Prostate gland (tissue), 2 donors: ENCODE data around the gene CLCA4. TPM values are rescaled to one million over a fixed set of nuclear protein-coding genes. Genes with fewer than 3 reads are reported as not detected.
"Not testable (repeated sequence)": the region's sequence is repeated elsewhere in the genome, so short reads cannot be mapped to it uniquely, and the experiment has no call there.

Experiments
- DNase-seq: peaks from one replicate; pipeline ENCODE4 v3.0.0-alpha.2; 2019; ENCODE audit warnings: low spot score
- H3K27ac ChIP-seq, 2 donors: fragments of 200-600 bp; sonication (generic); 2 replicates each; pipeline ENCODE4 v1.5.1; 2017 to 2019
- H3K27me3 ChIP-seq: fragments of 200-600 bp; sonication (generic); replicated peaks from 2 replicates; pipeline ENCODE4 v1.5.1; 2019; ENCODE audit not compliant: insufficient read depth
- H3K36me3 ChIP-seq, 2 donors: fragments of 200-600 bp; sonication (generic); 1 replicate in 1 of 2; 2 replicates in 1 of 2; pipeline versions ENCODE4 v1.5.1 to v1.8.1; 2017 to 2019
- H3K4me1 ChIP-seq: fragments of 200-600 bp; sonication (generic); replicated peaks from 2 replicates; pipeline ENCODE4 v1.5.1; 2019
- H3K4me3 ChIP-seq, 2 donors: fragments of 200-600 bp; sonication (generic); 2 replicates each; pipeline ENCODE4 v1.5.1; 2017 to 2019
- H3K9me3 ChIP-seq: fragments of 200-600 bp; sonication (generic); 2 replicates; pipeline ENCODE4 v1.5.1; 2017
- POLR2A ChIP-seq: fragments of 450-650 bp; IDR thresholded peaks from one replicate; pipeline ENCODE4 v1.6.1; 2016; ENCODE audit warnings: antibody characterized with exemption, mild to moderate bottlenecking
- POLR2AphosphoS5 ChIP-seq: sonication (generic); formaldehyde crosslinking; IDR thresholded peaks from one replicate; pipeline ENCODE4 v1.6.1; 2017; ENCODE audit warnings: antibody characterized with exemption
- WGBS: methylation state at CpG from one replicate; pipeline ENCODE4 v1.1.5; 2018; 5-methylcytosine and 5-hydroxymethylcytosine counted together
- intact Hi-C: fragments of 100-400 bp; cut with DNase I; formaldehyde crosslinking; loops from one replicate; pipeline ENCODE4 v1.14.2; 2022
- total RNA-seq, 2 donors: library from RNA; depleted of rRNA; stranded (reverse); fragments of >200 nt; gene quantifications; one replicate each; pipeline ENCODE4 v1.1.0, GENCODE V29; 2016
- TF ChIP-seq, protein P1 (sequence below), 4 experiments: fragments of 200-600 bp in 2 of 4; fragments of 450-650 bp in 2 of 4; sonication (generic) in 2 of 4; IDR thresholded peaks; 1 replicate in 3 of 4; 2 replicates in 1 of 4; pipeline ENCODE4 v1.5.1; 2016 to 2019; ENCODE audit warnings: antibody characterized with exemption in 4 of 4, mild to moderate bottlenecking in 2 of 4, moderate library complexity in 2 of 4

Gene CLCA4
- 1 to 10 TPM in 1 of 2 donors, under 1 TPM in 1; 0.80 to 1.4 TPM for total RNA-seq

DNA sequence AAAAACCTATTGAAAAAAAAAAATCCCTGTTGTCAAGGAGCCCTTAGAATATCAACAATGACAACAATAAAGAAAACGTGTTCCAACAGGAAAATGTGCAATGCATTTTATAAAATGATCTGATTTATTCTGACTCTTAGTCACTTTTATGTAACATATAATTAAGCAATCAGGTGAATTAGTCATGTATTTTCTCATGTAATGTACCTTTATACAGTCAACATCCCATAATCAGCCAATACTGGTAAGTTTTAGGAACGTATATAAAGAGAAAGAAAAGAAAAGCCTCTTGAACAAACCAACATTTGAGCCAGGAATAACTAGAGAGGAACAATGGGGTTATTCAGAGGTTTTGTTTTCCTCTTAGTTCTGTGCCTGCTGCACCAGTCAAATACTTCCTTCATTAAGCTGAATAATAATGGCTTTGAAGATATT lies at the start of gene CLCA4:
CLCA4 (plus strand) TSS at position 292 of the 435 bp plus-strand sequence; CDS start at position 334, 42 bp downstream.
- 31% methylated on average over 2 of the region's 2 CpGs for WGBS
- DNase-seq, result no peak
- Histone ChIP-seq H3K4me1 (no peaks in the 10 kb centered on the region), H3K36me3 (no peaks in the 10 kb centered on the region), H3K4me3 (no peak within 1 kb of the TSS), H3K9me3 (no peaks in the 10 kb centered on the region), H3K27ac (no peak within 1 kb of the TSS), H3K27me3 (no peaks in the 10 kb centered on the region)
- intact Hi-C loops, result no loop called here
- TF ChIP-seq POLR2AphosphoS5 (no peak), POLR2A (no peak)
- TF ChIP-seq, protein P1, sequence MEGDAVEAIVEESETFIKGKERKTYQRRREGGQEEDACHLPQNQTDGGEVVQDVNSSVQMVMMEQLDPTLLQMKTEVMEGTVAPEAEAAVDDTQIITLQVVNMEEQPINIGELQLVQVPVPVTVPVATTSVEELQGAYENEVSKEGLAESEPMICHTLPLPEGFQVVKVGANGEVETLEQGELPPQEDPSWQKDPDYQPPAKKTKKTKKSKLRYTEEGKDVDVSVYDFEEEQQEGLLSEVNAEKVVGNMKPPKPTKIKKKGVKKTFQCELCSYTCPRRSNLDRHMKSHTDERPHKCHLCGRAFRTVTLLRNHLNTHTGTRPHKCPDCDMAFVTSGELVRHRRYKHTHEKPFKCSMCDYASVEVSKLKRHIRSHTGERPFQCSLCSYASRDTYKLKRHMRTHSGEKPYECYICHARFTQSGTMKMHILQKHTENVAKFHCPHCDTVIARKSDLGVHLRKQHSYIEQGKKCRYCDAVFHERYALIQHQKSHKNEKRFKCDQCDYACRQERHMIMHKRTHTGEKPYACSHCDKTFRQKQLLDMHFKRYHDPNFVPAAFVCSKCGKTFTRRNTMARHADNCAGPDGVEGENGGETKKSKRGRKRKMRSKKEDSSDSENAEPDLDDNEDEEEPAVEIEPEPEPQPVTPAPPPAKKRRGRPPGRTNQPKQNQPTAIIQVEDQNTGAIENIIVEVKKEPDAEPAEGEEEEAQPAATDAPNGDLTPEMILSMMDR (IDR thresholded peaks at IDR 0.05), result no peak

DNA sequence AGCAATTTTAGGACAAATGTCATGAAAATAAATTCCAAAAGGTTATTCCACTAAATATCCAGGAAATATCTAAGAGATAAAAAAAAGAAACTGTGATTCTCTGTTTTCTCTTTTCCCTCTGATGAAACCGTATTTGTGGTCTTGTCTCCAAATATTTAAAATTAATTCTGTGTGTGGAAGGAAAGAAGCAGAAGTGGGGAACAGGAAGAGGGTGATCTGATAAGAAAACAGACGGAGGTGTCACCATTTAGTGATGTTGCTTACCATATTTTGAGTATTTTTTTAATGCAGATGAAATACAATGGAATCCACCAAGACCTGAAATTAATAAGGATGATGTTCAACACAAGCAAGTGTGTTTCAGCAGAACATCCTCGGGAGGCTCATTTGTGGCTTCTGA lies 48.6 kb upstream of the CLCA4 start:
- Histone ChIP-seq H3K4me1 (no peaks in the 10 kb centered on the region), H3K27me3 (no peaks in the 10 kb centered on the region), H3K27ac (no peak overlapping the region), H3K4me3 (no peak overlapping the region), H3K9me3 (no peaks in the 10 kb centered on the region), H3K36me3 (no peaks in the 10 kb centered on the region)
- no peak for TF ChIP-seq POLR2A
- TF ChIP-seq, protein P1 (IDR thresholded peaks at IDR 0.05), result no peak
- TF ChIP-seq POLR2AphosphoS5, result no peak
- 82% methylated on average over 3 of the region's 3 CpGs for WGBS
- intact Hi-C loops, result no loop called here
- no peak for DNase-seq

- intact Hi-C loops, result loop anchor here (10.0 kb wide), 2 partner anchors 115 to 465 kb away; no protein-coding TSS in a partner anchor
- H3K27ac ChIP-seq, result no peak overlapping the region
- TF ChIP-seq POLR2A, result no peak
- TF ChIP-seq, protein P1 (IDR thresholded peaks at IDR 0.05), result peak; percentile 39 to 95 (median 68)
- 32% methylated on average over 3 of the region's 3 CpGs for WGBS
- H3K9me3 ChIP-seq, result no peaks in the 10 kb centered on the region
- no peaks in the 10 kb centered on the region for H3K27me3 ChIP-seq
- H3K4me3 ChIP-seq, result no peak overlapping the region
- no peaks in the 10 kb centered on the region for H3K36me3 ChIP-seq
- DNase-seq, result no peak
- no peaks in the 10 kb centered on the region for H3K4me1 ChIP-seq
These were observed 46.8 kb upstream of the CLCA4 start for GRCh38 chr1:86499987-86500593.

DNA sequence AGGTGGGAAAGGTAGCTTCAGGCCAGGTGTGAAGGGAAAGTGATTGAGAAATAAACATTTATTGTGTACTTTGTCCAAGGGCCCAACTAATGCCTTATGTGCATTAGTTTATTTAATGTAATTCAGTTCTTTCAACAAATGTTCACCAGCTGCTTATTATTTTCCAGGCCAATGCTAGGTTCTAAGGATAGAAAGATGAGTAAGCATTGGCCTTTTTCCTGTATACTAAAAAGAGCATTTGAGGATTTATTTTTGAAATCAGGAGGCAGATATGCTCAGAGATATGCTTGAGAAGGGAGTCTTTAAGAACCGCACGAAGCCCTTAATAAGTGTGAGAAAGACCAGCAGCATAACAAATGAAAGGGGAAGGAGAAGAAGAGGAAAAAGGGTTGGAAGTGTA lies 46.2 kb upstream of the CLCA4 start:
- H3K4me1 ChIP-seq, result no peaks in the 10 kb centered on the region
- H3K27me3 ChIP-seq, result no peaks in the 10 kb centered on the region
- H3K4me3 ChIP-seq, result no peak overlapping the region
- 71% methylated on average over 2 of the region's 2 CpGs for WGBS
- no peak overlapping the region for H3K27ac ChIP-seq
- TF ChIP-seq POLR2AphosphoS5, result no peak
- TF ChIP-seq, protein P1 (IDR thresholded peaks at IDR 0.05), result no peak
- TF ChIP-seq POLR2A, result no peak
- intact Hi-C loops, result loop anchor here (10.0 kb wide), 2 partner anchors 116 to 464 kb away; no protein-coding TSS in a partner anchor
- no peaks in the 10 kb centered on the region for H3K9me3 ChIP-seq
- DNase-seq, result no peak
- no peaks in the 10 kb centered on the region for H3K36me3 ChIP-seq

DNA sequence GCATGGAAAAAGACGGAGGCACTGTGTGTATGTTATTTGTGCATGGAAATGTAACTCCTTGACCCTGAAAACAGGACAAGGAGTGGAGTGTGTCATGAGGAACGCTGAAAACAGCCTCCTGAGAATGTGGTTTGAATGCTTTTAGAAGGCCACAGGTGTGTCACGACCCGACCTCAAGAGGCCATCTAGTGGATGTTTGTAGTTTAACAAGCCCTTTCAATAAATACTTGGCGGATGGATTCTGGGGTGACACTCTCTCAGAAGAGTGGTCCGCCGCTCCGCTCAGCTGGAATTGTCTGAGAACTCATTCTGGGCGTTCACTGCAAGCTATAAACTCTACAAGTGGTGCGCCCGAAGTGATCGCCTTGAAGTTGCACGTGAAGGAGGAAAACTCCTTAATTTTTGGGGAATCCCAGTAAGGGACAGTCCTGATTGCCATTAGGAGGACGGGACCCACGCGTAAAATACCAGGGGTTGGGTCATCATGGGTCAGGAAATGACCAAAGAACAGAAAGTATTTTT lies 44.7 kb upstream of the CLCA4 start:
- 64% methylated on average over 16 of the region's 16 CpGs for WGBS
- H3K4me3 ChIP-seq, H3K27me3 ChIP-seq, H3K36me3 ChIP-seq, H3K4me1 ChIP-seq, DNase-seq, H3K9me3 ChIP-seq: not testable (repeated sequence)
- intact Hi-C loops, result loop anchor here (10.0 kb wide), 2 partner anchors 117 to 463 kb away; no protein-coding TSS in a partner anchor
- peak overlapping the region in 1 of 2 donors; percentile 79 for H3K27ac ChIP-seq
- TF ChIP-seq, protein P1 (IDR thresholded peaks at IDR 0.05), result peak in 3 of 4 experiments; percentile 9 to 38 (median 27)
